Left lung (tissue), 10 donors: ENCODE measurements around the gene ILF3. TPM values are rescaled to one million over a fixed set of nuclear protein-coding genes. Genes with fewer than 3 reads are reported as not detected.

Source experiments
- ATAC-seq: fragments of 200-7000 bp; cut with Tn5 transposase; one replicate; pipeline ENCODE4 v1.9.1; 2020; ENCODE audit warnings: moderate library complexity
- DNase-seq, 4 donors: peaks; one replicate each; pipeline ENCODE4 v3.0.0-alpha.2; 2013 to 2020
- H3K27ac ChIP-seq, 2 donors: fragments of 200-600 bp; sonication (generic) in 1 of 2; one replicate each; pipeline versions ENCODE4 v1.5.0 to v1.8.0; 2020 to 2021
- H3K27me3 ChIP-seq, 2 donors: fragments of 200-600 bp; sonication (generic) in 1 of 2; one replicate each; pipeline versions ENCODE4 v1.5.0 to v1.8.0; 2020 to 2021
- H3K36me3 ChIP-seq, 2 donors: fragments of 200-600 bp; sonication (generic) in 1 of 2; one replicate each; pipeline versions ENCODE4 v1.5.0 to v1.8.0; 2020 to 2021
- H3K4me1 ChIP-seq, 2 donors: fragments of 200-600 bp; one replicate each; pipeline ENCODE4 v1.8.0; 2021
- H3K4me3 ChIP-seq, 2 donors: fragments of 200-600 bp; sonication (generic) in 1 of 2; one replicate each; pipeline versions ENCODE4 v1.5.0 to v1.8.0; 2020 to 2021; ENCODE audit warnings: mild to moderate bottlenecking in 1 of 2
- H3K9me3 ChIP-seq, 2 donors: fragments of 200-600 bp; sonication (generic) in 1 of 2; one replicate each; pipeline versions ENCODE4 v1.5.0 to v1.8.0; 2020 to 2021
- CTCF ChIP-seq, 2 donors: fragments of 200-600 bp; sonication (generic) in 1 of 2; IDR thresholded peaks; one replicate each; pipeline versions ENCODE4 v1.5.0 to v1.8.0; 2021; ENCODE audit warnings: antibody characterized with exemption in 2 of 2
- intact Hi-C, 2 donors: fragments of 100-400 bp; cut with DNase I; formaldehyde crosslinking; loops; one replicate each; pipeline versions ENCODE4 v1.11.2 to v1.14.2; 2022
- polyA plus RNA-seq, 6 donors: library from polyadenylated mRNA; unstranded; fragments of 120-200 nt; gene quantifications; one replicate each; pipeline ENCODE4 v1.2.1, GENCODE V29; 2013; ENCODE audit not compliant: insufficient read length in 6 of 6
- total RNA-seq, 2 donors: library from RNA; stranded (reverse); fragmentation: NEBNext Ultra II Directional; extraction: Animal tissue kit (Norgen Biotek cat#: 25700); gene quantifications; one replicate each; pipeline ENCODE4 v1.2.1, GENCODE V29; 2021
- donor health status: DM: no; HTN: yes; CAD: no.
- donor health status: DM: no; HTN: no; CAD: no.

The ILF3 gene
- total and polyA plus RNA-seq, 8 donors: 161 to 357 (median 298) TPM

GRCh38 chr19:10615429-10616023, 38.6 kb upstream of the ILF3 start:
- ATAC-seq: no peak
- peak overlapping the region in 1 of 2 donors; percentile 63 for H3K27ac ChIP-seq
- H3K4me1 ChIP-seq: peaks cover 19 to 81% of the 10 kb centered on the region in 2 donors
- no peak for TF ChIP-seq CTCF (IDR thresholded peaks at IDR 0.05)
- no peak for DNase-seq
- no peaks in the 10 kb centered on the region for H3K9me3 ChIP-seq
- H3K27me3 ChIP-seq: no peaks in the 10 kb centered on the region
- H3K4me3 ChIP-seq: no peak overlapping the region
- H3K36me3 ChIP-seq: no peaks in the 10 kb centered on the region
- intact Hi-C loops: no loop called here

- H3K9me3 ChIP-seq: no peaks in the 10 kb centered on the region
- ATAC-seq (peak; percentile 82), DNase-seq (no peak)
- peaks cover 0 to 8% of the 10 kb centered on the region in 2 donors for H3K36me3 ChIP-seq
- intact Hi-C loops: no loop called here
- peaks cover 10 to 67% of the 10 kb centered on the region in 2 donors for H3K4me1 ChIP-seq
- no peaks in the 10 kb centered on the region for H3K27me3 ChIP-seq
- H3K27ac ChIP-seq: peak overlapping the region; percentile 55 to 70
- TF ChIP-seq CTCF (IDR thresholded peaks at IDR 0.05): no peak
- no peak overlapping the region for H3K4me3 ChIP-seq
Observed at GRCh38 chr19:10617409-10618121, 36.6 kb upstream of the ILF3 start.

- DNase-seq: no peak
- no peak overlapping the region for H3K4me3 ChIP-seq
- H3K9me3 ChIP-seq: no peaks in the 10 kb centered on the region
- ATAC-seq: no peak
- H3K27me3 ChIP-seq: no peaks in the 10 kb centered on the region
- H3K36me3 ChIP-seq: peaks cover 0 to 8% of the 10 kb centered on the region in 2 donors
- intact Hi-C loops: no loop called here
- peaks cover 0 to 56% of the 10 kb centered on the region in 2 donors for H3K4me1 ChIP-seq
- no peak for TF ChIP-seq CTCF (IDR thresholded peaks at IDR 0.05)
- no peak overlapping the region for H3K27ac ChIP-seq
Observed at GRCh38 chr19:10618846-10619245, 35.3 kb upstream of the ILF3 start.

- DNase-seq (no peak), ATAC-seq (no peak)
- intact Hi-C loops: no loop called here
- Histone ChIP-seq H3K4me3 (no peak overlapping the region), H3K27me3 (no peaks in the 10 kb centered on the region), H3K36me3 (peaks cover 0 to 8% of the 10 kb centered on the region in 2 donors), H3K9me3 (no peaks in the 10 kb centered on the region), H3K27ac (no peak overlapping the region), H3K4me1 (peaks cover 8 to 51% of the 10 kb centered on the region in 2 donors)
- TF ChIP-seq CTCF (IDR thresholded peaks at IDR 0.05): no peak
Observed at GRCh38 chr19:10620786-10621185, 33.4 kb upstream of the ILF3 start.

- TF ChIP-seq CTCF (IDR thresholded peaks at IDR 0.05): no peak
- no peaks in the 10 kb centered on the region for H3K27me3 ChIP-seq
- no peak for DNase-seq
- peaks cover 0 to 10% of the 10 kb centered on the region in 2 donors for H3K36me3 ChIP-seq
- H3K9me3 ChIP-seq: no peaks in the 10 kb centered on the region
- H3K27ac ChIP-seq: no peak overlapping the region
- intact Hi-C loops: no loop called here
- no peak for ATAC-seq
- H3K4me3 ChIP-seq: no peak overlapping the region
- peaks cover 8 to 41% of the 10 kb centered on the region in 2 donors for H3K4me1 ChIP-seq
Observed at GRCh38 chr19:10621966-10622365, 32.2 kb upstream of the ILF3 start.
